ENCODE data around the gene TARBP2. TPM values are rescaled to one million over a fixed set of nuclear protein-coding genes. Genes with fewer than 3 reads are reported as not detected.

Gene TARBP2
- total RNA-seq (2022) (20.7 and 21.8 TPM in 2 replicates), Bru-seq, nascent RNA (percentile 54 among the genes with signal in this experiment), BruChase-seq, experiment 1, labeled RNA remaining after a 6-hour chase (percentile 60 among the genes with signal in this experiment), BruChase-seq, experiment 2, labeled RNA remaining after a 2-hour chase (percentile 54 among the genes with signal in this experiment)
- long read RNA-seq, transcript TARBP2-201 (9 exons, 1,867 nt) = major isoform, 10 of 35 reads
- long read RNA-seq, partial matches to known transcripts = 9 of 35 reads
- long read RNA-seq, other reads (novel, unspliced or antisense) = 12 of 35 reads

- Mint-ChIP-seq H3K4me3 (ENCODE audit: low read depth, unreplicated experiment) (peak within 1 kb of the TSS; percentile 76), H3K36me3 (ENCODE audit: insufficient read depth, unreplicated experiment) (peaks cover 57% of the 10 kb centered on the region), H3K27ac (ENCODE audit: unreplicated experiment) (peak within 1 kb of the TSS; percentile 62), H3K9me3 (ENCODE audit: low read depth, unreplicated experiment) (no peaks in the 10 kb centered on the region), H3K27me3 (ENCODE audit: unreplicated experiment) (peaks cover 10% of the 10 kb centered on the region), H3K4me1 (ENCODE audit: low read depth, unreplicated experiment) (peaks cover 25% of the 10 kb centered on the region)
- BruUV-seq (replicated peaks) = no TSS peak
- CTCF ChIA-PET = interaction anchor here (0.5 to 2.0 kb wide), 5 partner anchors 80 to 195 kb away, joined by 3 to 11 read pairs (median 4); partner anchors contain the start of gene AAAS
- no peak for TF ChIP-seq CTCF (IDR thresholded peaks at IDR 0.05; ENCODE audit: unreplicated experiment)
- DNase-seq = peak; percentile 93
- intact Hi-C loops (cut with micrococcal nuclease; ENCODE audit: unreplicated experiment) = no loop called here
These were observed at the start of gene TARBP2 for GRCh38 chr12:53500776-53501614. Gene TARBP2, plus strand, starts transcription at chr12:53501283. Its CDS starts 126 bp downstream, at chr12:53501409.

- TF ChIP-seq CTCF (IDR thresholded peaks at IDR 0.05; ENCODE audit: unreplicated experiment) = peak; percentile 58
- peak; percentile 95 for DNase-seq
- BruUV-seq (replicated peaks) = no TSS peak
- Mint-ChIP-seq H3K4me1 (ENCODE audit: low read depth, unreplicated experiment) (peaks cover 19% of the 10 kb centered on the region), H3K4me3 (ENCODE audit: low read depth, unreplicated experiment) (peak within 1 kb of the TSS; percentile 82), H3K27ac (ENCODE audit: unreplicated experiment) (peak within 1 kb of the TSS; percentile 68), H3K36me3 (ENCODE audit: insufficient read depth, unreplicated experiment) (peaks cover 52% of the 10 kb centered on the region), H3K27me3 (ENCODE audit: unreplicated experiment) (no peaks in the 10 kb centered on the region), H3K9me3 (ENCODE audit: low read depth, unreplicated experiment) (no peaks in the 10 kb centered on the region)
- intact Hi-C loops (cut with micrococcal nuclease; ENCODE audit: unreplicated experiment) = no loop called here
- CTCF ChIA-PET = no interaction called here
These were observed 49.4 kb upstream of the TARBP2 start, which contains the start of gene PCBP2 for GRCh38 chr12:53451661-53452158. Gene PCBP2, plus strand, starts transcription at chr12:53452102. Its CDS starts 2,699 bp downstream, at chr12:53454801.

GRCh38 chr12:53452159-53453077 lies 48.7 kb upstream of the TARBP2 start:
- DNase-seq = peak; percentile 79
- Mint-ChIP-seq H3K4me3 (ENCODE audit: low read depth, unreplicated experiment) (peak overlapping the region; percentile 82), H3K27ac (ENCODE audit: unreplicated experiment) (peak overlapping the region; percentile 68), H3K36me3 (ENCODE audit: insufficient read depth, unreplicated experiment) (peaks cover 56% of the 10 kb centered on the region), H3K9me3 (ENCODE audit: low read depth, unreplicated experiment) (no peaks in the 10 kb centered on the region), H3K4me1 (ENCODE audit: low read depth, unreplicated experiment) (peaks cover 19% of the 10 kb centered on the region), H3K27me3 (ENCODE audit: unreplicated experiment) (no peaks in the 10 kb centered on the region)
- CTCF ChIA-PET = interaction anchor here (0.5 to 0.9 kb wide), 5 partner anchors 75 to 291 kb away, joined by 3 to 6 read pairs (median 4); partner anchors contain the start of gene AAAS
- intact Hi-C loops (cut with micrococcal nuclease; ENCODE audit: unreplicated experiment) = no loop called here
- no TSS peak for BruUV-seq (replicated peaks)
- peak; percentile 37 for TF ChIP-seq CTCF (IDR thresholded peaks at IDR 0.05; ENCODE audit: unreplicated experiment)
